IMR-90 (cell line): ENCODE measurements around the gene BPIFB2. TPM values are rescaled to one million over a fixed set of nuclear protein-coding genes. Genes with fewer than 3 reads are reported as not detected.

Source experiments
- ATAC-seq: fragments of 200-7000 bp; cut with Tn5 transposase; 2 replicates; pipeline ENCODE4 v1.9.1; 2020; ENCODE audit warnings: low read depth, mild to moderate bottlenecking, moderate library complexity
- BruUV-seq: library from RNA; stranded (reverse); fragments of 400-500 nt; replicated peaks from 2 replicates; lab custom pipeline; 2021; lab: Mats Ljungman, UMichigan
- CTCF ChIA-PET: fragments of 300-600 bp; formaldehyde crosslinking; extraction: SDS; loops from one replicate; lab custom pipeline; 2021; ENCODE audit warnings: antibody characterized with exemption; lab: Yijun Ruan, JAX
- POLR2A ChIA-PET: fragments of 300-600 bp; sonication (Branson Sonifier 250); formaldehyde crosslinking; loops from one replicate; lab custom pipeline; 2022; ENCODE audit warnings: antibody characterized with exemption; ENCODE audit not compliant: unreplicated experiment; lab: Charles Lee
- DNase-seq: peaks from one replicate; pipeline ENCODE4 v3.0.0; 2013
- H2AFZ ChIP-seq: replicated peaks from 2 replicates; pipeline ENCODE3; 2013; ENCODE audit warnings: low read length, mild to moderate bottlenecking; ENCODE audit not compliant: poor library complexity
- H2AK5ac ChIP-seq: 2 replicates; pipeline ENCODE4 v1.6.1; 2013; ENCODE audit warnings: low read depth, low read length, inconsistent platforms
- H2AK9ac ChIP-seq: replicated peaks from 2 replicates; pipeline ENCODE3; 2013; ENCODE audit warnings: mild to moderate bottlenecking, low read depth, low read length, moderate library complexity; ENCODE audit not compliant: poor library complexity
- H2BK120ac ChIP-seq: 2 replicates; pipeline ENCODE4 v1.6.1; 2013; ENCODE audit warnings: low read depth, low read length, inconsistent platforms
- H2BK15ac ChIP-seq: 3 replicates; pipeline ENCODE4 v1.6.1; 2013; ENCODE audit warnings: low read depth, low read length, inconsistent platforms
- H2BK20ac ChIP-seq: 2 replicates; pipeline ENCODE4 v1.6.1; 2013; ENCODE audit warnings: low read depth, mild to moderate bottlenecking, inconsistent platforms, low read length, moderate library complexity
- H2BK5ac ChIP-seq: 2 replicates; pipeline ENCODE4 v1.6.1; 2013; ENCODE audit warnings: mild to moderate bottlenecking, low read depth, low read length, inconsistent platforms; ENCODE audit not compliant: poor library complexity, severe bottlenecking
- H3K14ac ChIP-seq: replicated peaks from 2 replicates; pipeline ENCODE4 v1.6.1; 2013; ENCODE audit warnings: low read depth, low read length, inconsistent platforms
- H3K18ac ChIP-seq: 2 replicates; pipeline ENCODE4 v1.6.1; 2013; ENCODE audit warnings: low read depth, low read length, control low read depth
- H3K23ac ChIP-seq: 2 replicates; pipeline ENCODE4 v1.6.1; 2013; ENCODE audit warnings: low read depth, low read length, inconsistent platforms
- H3K27ac ChIP-seq: 2 replicates; pipeline ENCODE4 v1.5.1; 2013; ENCODE audit warnings: mild to moderate bottlenecking, control low read depth, low read length; ENCODE audit not compliant: insufficient read depth
- H3K27me3 ChIP-seq: 2 replicates; pipeline ENCODE4 v1.6.1; 2013; ENCODE audit warnings: low read length; ENCODE audit not compliant: control insufficient read depth, insufficient read depth
- H3K36me3 ChIP-seq: 2 replicates; pipeline ENCODE4 v1.6.1; 2013; ENCODE audit warnings: low read length, mixed read lengths; ENCODE audit not compliant: control insufficient read depth, insufficient read depth
- H3K4ac ChIP-seq: 2 replicates; pipeline ENCODE4 v1.6.1; 2013; ENCODE audit warnings: low read depth, low read length, inconsistent platforms
- H3K4me1 ChIP-seq: 2 replicates; pipeline ENCODE4 v1.6.1; 2013; ENCODE audit warnings: low read length, mixed read lengths; ENCODE audit not compliant: control insufficient read depth, insufficient read depth
- H3K4me2 ChIP-seq: 2 replicates; pipeline ENCODE4 v1.6.1; 2013; ENCODE audit warnings: low read depth, mild to moderate bottlenecking, control low read depth, low read length, moderate library complexity
- H3K4me3 ChIP-seq: 2 replicates; pipeline ENCODE4 v1.5.1; 2013; ENCODE audit warnings: low read depth, mild to moderate bottlenecking, control low read depth, low read length, moderate library complexity; ENCODE audit not compliant: insufficient read depth
- H3K56ac ChIP-seq: 2 replicates; pipeline ENCODE4 v1.6.1; 2013; ENCODE audit warnings: low read length, inconsistent platforms; ENCODE audit not compliant: insufficient read depth; ENCODE audit errors: extremely low read depth
- H3K79me1 ChIP-seq, 2 experiments: 2 replicates each; pipeline ENCODE4 v1.6.1; 2013; ENCODE audit warnings: low read length in 2 of 2, inconsistent platforms in 1 of 2, low read depth in 1 of 2
- H3K9ac ChIP-seq: 2 replicates; pipeline ENCODE4 v1.6.1; 2013; ENCODE audit warnings: low read depth, low read length, control low read depth
- H3K9me1 ChIP-seq: 2 replicates; pipeline ENCODE4 v1.6.1; 2013; ENCODE audit warnings: low read length, inconsistent platforms; ENCODE audit not compliant: insufficient read depth
- H3K9me3 ChIP-seq: 2 replicates; pipeline ENCODE4 v1.6.1; 2013; ENCODE audit warnings: low read length; ENCODE audit not compliant: control insufficient read depth, insufficient read depth
- H4K20me1 ChIP-seq: 2 replicates; pipeline ENCODE4 v1.6.1; 2013; ENCODE audit warnings: low read length, inconsistent platforms; ENCODE audit not compliant: insufficient read depth
- H4K5ac ChIP-seq: 2 replicates; pipeline ENCODE4 v1.6.1; 2013; ENCODE audit warnings: mild to moderate bottlenecking, low read depth, low read length, control low read depth
- H4K8ac ChIP-seq, 2 experiments: 2 replicates each; pipeline ENCODE4 v1.6.1; 2013; ENCODE audit warnings: low read depth in 2 of 2, low read length in 2 of 2, control low read depth in 1 of 2, inconsistent platforms in 1 of 2
- H4K91ac ChIP-seq: 2 replicates; pipeline ENCODE4 v1.6.1; 2013; ENCODE audit warnings: low read depth, low read length, inconsistent platforms; ENCODE audit not compliant: insufficient read depth
- BHLHE40 ChIP-seq: fragments of 150-350 bp; IDR thresholded peaks from 2 replicates; pipeline ENCODE4 v1.6.1; 2016; ENCODE audit warnings: mild to moderate bottlenecking, low read depth, low read length
- CEBPB ChIP-seq: IDR thresholded peaks from 2 replicates; pipeline ENCODE4 v1.6.1; 2012; ENCODE audit warnings: low read depth, low read length, improper control_type of control experiment
- CHD1 ChIP-seq: IDR thresholded peaks from 2 replicates; pipeline ENCODE4 v1.6.1; 2012; ENCODE audit warnings: low read depth, low read length, improper control_type of control experiment
- CTCF ChIP-seq: conservative IDR thresholded peaks from 2 replicates; pipeline ENCODE4 v1.5.1; 2012; ENCODE audit warnings: mild to moderate bottlenecking, low read depth, low read length, improper control_type of control experiment
- MAFK ChIP-seq: IDR thresholded peaks from 2 replicates; pipeline ENCODE4 v1.6.1; 2012; ENCODE audit warnings: low read depth, low read length, improper control_type of control experiment
- MAZ ChIP-seq: IDR thresholded peaks from 2 replicates; pipeline ENCODE4 v1.6.1; 2012; ENCODE audit warnings: low read depth, mild to moderate bottlenecking, low read length, improper control_type of control experiment, moderate library complexity, borderline replicate concordance
- MXI1 ChIP-seq: IDR thresholded peaks from 2 replicates; pipeline ENCODE4 v1.6.1; 2012; ENCODE audit warnings: low read depth, mild to moderate bottlenecking, low read length, moderate library complexity, borderline replicate concordance
- NFE2L2 ChIP-seq: fragments of 150-350 bp; IDR thresholded peaks from 2 replicates; pipeline ENCODE4 v1.6.1; 2016; ENCODE audit warnings: low read depth, mild to moderate bottlenecking, low read length
- POLR2A ChIP-seq: IDR thresholded peaks from 2 replicates; pipeline ENCODE4 v1.6.1; 2012; ENCODE audit warnings: mild to moderate bottlenecking, low read depth, low read length
- RAD21 ChIP-seq: IDR thresholded peaks from 2 replicates; pipeline ENCODE4 v1.6.1; 2012; ENCODE audit warnings: low read length, improper control_type of control experiment
- RFX5 ChIP-seq: IDR thresholded peaks from 2 replicates; pipeline ENCODE4 v1.8.0; 2012; ENCODE audit warnings: low read depth, mild to moderate bottlenecking, low read length, moderate library complexity
- SMC3 ChIP-seq: fragments of 150-350 bp; IDR thresholded peaks from 2 replicates; pipeline ENCODE4 v1.6.1; 2016; ENCODE audit warnings: low read depth, mild to moderate bottlenecking, antibody characterized with exemption, low read length, moderate library complexity
- WGBS, 2 experiments: methylation state at CpG; one replicate each; pipeline versions ENCODE4 v1.1.5 to v1.1.7; 2013; ENCODE audit warnings: missing lambda C conversion rate in 2 of 2; ENCODE audit not compliant: insufficient read length in 1 of 2; ENCODE audit errors: extremely low coverage in 2 of 2; 5-methylcytosine and 5-hydroxymethylcytosine counted together
- dilution Hi-C: fragments of 300-500 bp; cut with HindIII; formaldehyde crosslinking; loops from one replicate; pipeline ENCODE4 v1.14.3; 2018; ENCODE audit warnings: low sequenced_read_pairs; ENCODE audit not compliant: unreplicated experiment
- in situ Hi-C: fragments of 300-500 bp; cut with MboI; formaldehyde crosslinking; loops from 3 replicates; pipeline ENCODE4 v1.14.3; 2019; ENCODE audit warnings: low sequenced_read_pairs, inconsistent platforms, mixed read lengths
- intact Hi-C: fragments of 100-400 bp; cut with micrococcal nuclease; formaldehyde crosslinking; loops from 2 replicates; pipeline ENCODE4 v1.10.0; 2022
- polyA plus RNA-seq, 3 experiments: library from polyadenylated mRNA; depleted of rRNA; stranded (reverse); fragments of >200 nt; gene quantifications; 2 replicates each; pipeline ENCODE4 v1.2.3, GENCODE V29; 2012; ENCODE audit warnings: low replicate concordance in 1 of 3
- total RNA-seq: library from RNA; depleted of rRNA; stranded (reverse); fragments of >200 nt; gene quantifications from 2 replicates; pipeline ENCODE4 v1.2.3, GENCODE V29; 2012
- TF ChIP-seq, protein P1 (sequence below): fragments of 150-350 bp; IDR thresholded peaks from 2 replicates; pipeline ENCODE4 v1.6.1; 2016; ENCODE audit warnings: low read depth, mild to moderate bottlenecking, low read length, moderate library complexity, borderline replicate concordance

BPIFB2 gene
- total and polyA plus RNA-seq, 2 of the 4 experiments (the other 2 are of a cell fraction) = not detected

GRCh38 chr20:32991383-32991782 lies 16.1 kb upstream of the BPIFB2 start:
- WGBS, 2 experiments = no CpG with 5 or more reads among the region's 3 CpGs
- POLR2A ChIA-PET = no interaction called here
- H3K4me1 ChIP-seq = no peaks in the 10 kb centered on the region
- H2BK20ac ChIP-seq = no peak overlapping the region
- no peak overlapping the region for H4K91ac ChIP-seq
- H3K36me3 ChIP-seq = no peaks in the 10 kb centered on the region
- no peak overlapping the region for H3K4ac ChIP-seq
- TF ChIP-seq, protein P1, sequence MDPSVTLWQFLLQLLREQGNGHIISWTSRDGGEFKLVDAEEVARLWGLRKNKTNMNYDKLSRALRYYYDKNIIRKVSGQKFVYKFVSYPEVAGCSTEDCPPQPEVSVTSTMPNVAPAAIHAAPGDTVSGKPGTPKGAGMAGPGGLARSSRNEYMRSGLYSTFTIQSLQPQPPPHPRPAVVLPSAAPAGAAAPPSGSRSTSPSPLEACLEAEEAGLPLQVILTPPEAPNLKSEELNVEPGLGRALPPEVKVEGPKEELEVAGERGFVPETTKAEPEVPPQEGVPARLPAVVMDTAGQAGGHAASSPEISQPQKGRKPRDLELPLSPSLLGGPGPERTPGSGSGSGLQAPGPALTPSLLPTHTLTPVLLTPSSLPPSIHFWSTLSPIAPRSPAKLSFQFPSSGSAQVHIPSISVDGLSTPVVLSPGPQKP = no peak
- TF ChIP-seq RFX5 (no peak), POLR2A (no peak), MAZ (no peak), BHLHE40 (no peak), MAFK (no peak), CEBPB (no peak), MXI1 (no peak), RAD21 (no peak), CTCF (no peak), CHD1 (no peak), NFE2L2 (no peak), SMC3 (no peak)
- H3K27ac ChIP-seq = no peak overlapping the region
- H3K9me1 ChIP-seq = no peaks in the 10 kb centered on the region
- H3K79me1 ChIP-seq = no peaks in the 10 kb centered on the region
- H4K5ac ChIP-seq = no peak overlapping the region
- no peak overlapping the region for H3K14ac ChIP-seq
- no peak overlapping the region for H3K23ac ChIP-seq
- H3K9ac ChIP-seq = no peak overlapping the region
- H4K8ac ChIP-seq = no peak overlapping the region
- H2AK5ac ChIP-seq = no peak overlapping the region
- H2AK9ac ChIP-seq = no peak overlapping the region
- H2BK120ac ChIP-seq = no peak overlapping the region
- H2BK5ac ChIP-seq = no peak overlapping the region
- no peak overlapping the region for H3K18ac ChIP-seq
- dilution Hi-C loops = no loop called here
- H3K9me3 ChIP-seq = no peaks in the 10 kb centered on the region
- intact Hi-C loops = no loop called here
- ATAC-seq (no peak), DNase-seq (no peak)
- BruUV-seq = no TSS peak
- H4K20me1 ChIP-seq = no peaks in the 10 kb centered on the region
- no peak overlapping the region for H2AFZ ChIP-seq
- CTCF ChIA-PET = no interaction called here
- H3K4me3 ChIP-seq = no peak overlapping the region
- H3K56ac ChIP-seq = no peak overlapping the region
- H3K4me2 ChIP-seq = no peak overlapping the region
- no peak overlapping the region for H2BK15ac ChIP-seq
- peaks cover 6% of the 10 kb centered on the region for H3K27me3 ChIP-seq
- in situ Hi-C loops = no loop called here
